K562 (cell line): ENCODE measurements around the gene PAN2. TPM values are rescaled to one million over a fixed set of nuclear protein-coding genes. Genes with fewer than 3 reads are reported as not detected.

Experiments
- ATAC-seq: fragments of 200-7000 bp; cut with Tn5 transposase; 3 replicates; pipeline ENCODE4 v1.9.1; 2020; ENCODE audit warnings: moderate library complexity
- BruUV-seq: library from RNA; stranded (reverse); fragments of 400-500 nt; replicated peaks from 2 replicates; lab custom pipeline; 2021; lab: Mats Ljungman, UMichigan
- CTCF ChIA-PET: fragments of 300-600 bp; formaldehyde crosslinking; extraction: SDS; loops from one replicate; lab custom pipeline; 2021; ENCODE audit warnings: low intra/inter-chr PET ratio; lab: Yijun Ruan, JAX
- POLR2A ChIA-PET: fragments of 300-600, 350-650 bp; sonication (Branson Sonifier 250); formaldehyde crosslinking; extraction: SDS; loops from one replicate; lab custom pipeline; 2021; ENCODE audit warnings: antibody characterized with exemption, inconsistent platforms; lab: Yijun Ruan, JAX
- DNase-seq, 4 experiments: peaks; one replicate each; pipeline versions ENCODE4 v3.0.0 to v3.0.0-alpha.2; 2011 to 2018; ENCODE audit warnings: low spot score in 3 of 4, mixed read lengths in 3 of 4; ENCODE audit errors: extremely low read depth in 1 of 4
- FAIRE-seq: peaks from 2 replicates; lab custom pipeline; 2011; peaks lifted over from hg19 to GRCh38; lab: Jason Lieb, UNC
- H2AFZ ChIP-seq: 2 replicates; pipeline ENCODE4 v1.6.0; 2011; ENCODE audit warnings: low read depth, low read length, control low read depth, inconsistent platforms
- H3K27ac ChIP-seq: fragments of 200-600 bp; 3 replicates; pipeline ENCODE4 v1.8.0; 2011; ENCODE audit warnings: low read depth, mild to moderate bottlenecking, control low read depth, inconsistent platforms, low read length, moderate library complexity, mixed read lengths; ENCODE audit errors: extremely low read depth
- H3K27me3 ChIP-seq, 2 experiments: fragments of 300-600 bp in 1 of 2; 2 replicates in 1 of 2; 3 replicates in 1 of 2; pipeline versions ENCODE4 v1.6.0 to v1.8.0; 2011; ENCODE audit warnings: inconsistent platforms in 2 of 2, low read length in 2 of 2, mild to moderate bottlenecking in 1 of 2, mixed read lengths in 1 of 2, moderate library complexity in 1 of 2; ENCODE audit not compliant: control insufficient read depth in 2 of 2, insufficient read depth in 2 of 2
- H3K36me3 ChIP-seq: fragments of 300-600 bp; 3 replicates; pipeline ENCODE4 v1.8.0; 2011; ENCODE audit warnings: mild to moderate bottlenecking, low read length, inconsistent platforms; ENCODE audit not compliant: control insufficient read depth, insufficient read depth
- H3K4me1 ChIP-seq, 2 experiments: fragments of 200-600 bp in 1 of 2; replicated peaks in 1 of 2; 2 replicates in 1 of 2; 3 replicates in 1 of 2; pipeline versions ENCODE4 v1.5.1 to v1.8.0; 2011; ENCODE audit warnings: inconsistent platforms in 2 of 2, low read length in 2 of 2, mild to moderate bottlenecking in 1 of 2, mixed read lengths in 1 of 2, moderate library complexity in 1 of 2; ENCODE audit not compliant: control insufficient read depth in 2 of 2, insufficient read depth in 2 of 2
- H3K4me2 ChIP-seq: 2 replicates; pipeline ENCODE4 v1.6.1; 2011; ENCODE audit warnings: low read length, control low read depth, inconsistent platforms, mixed read lengths; ENCODE audit not compliant: insufficient read depth
- H3K4me3 ChIP-seq: fragments of 200-600 bp; sonication (generic), shearing (Covaris generic); 2 replicates; pipeline ENCODE4 v1.5.1; 2016; ENCODE audit warnings: control low read depth, inconsistent platforms
- H3K79me2 ChIP-seq: fragments of 200-600 bp; 3 replicates; pipeline ENCODE4 v1.8.0; 2011; ENCODE audit warnings: low read length, inconsistent platforms; ENCODE audit not compliant: control insufficient read depth, insufficient read depth
- H3K9ac ChIP-seq, 2 experiments: 2 replicates each; pipeline versions ENCODE4 v1.6.0 to v1.6.1; 2011; ENCODE audit warnings: low read depth in 2 of 2, low read length in 2 of 2, control low read depth in 1 of 2, inconsistent platforms in 1 of 2, mild to moderate bottlenecking in 1 of 2, mixed read lengths in 1 of 2; ENCODE audit not compliant: insufficient read depth in 1 of 2
- H3K9me1 ChIP-seq: one replicate; pipeline ENCODE4 v1.6.0; 2011; ENCODE audit warnings: inconsistent platforms, mild to moderate bottlenecking, low read length, moderate library complexity; ENCODE audit not compliant: control insufficient read depth, insufficient read depth
- H3K9me3 ChIP-seq: replicated peaks from 2 replicates; pipeline ENCODE4 v1.5.1; 2011; ENCODE audit warnings: low read depth, low read length, inconsistent platforms; ENCODE audit not compliant: control insufficient read depth, insufficient read depth
- H4K20me1 ChIP-seq: replicated peaks from 2 replicates; pipeline ENCODE4 v1.6.1; 2011; ENCODE audit warnings: low read length, inconsistent platforms, mixed read lengths; ENCODE audit not compliant: control insufficient read depth, insufficient read depth
- ARNT ChIP-seq, 2 experiments: fragments of 450-650 bp; IDR thresholded peaks; 2 replicates each; pipeline ENCODE4 v1.6.1; 2016; ENCODE audit warnings: mild to moderate bottlenecking in 1 of 2
- CBX2 ChIP-seq: fragments of 200-600 bp; sonication (generic); IDR thresholded peaks from one replicate; pipeline ENCODE4 v1.6.1; 2012; ENCODE audit warnings: mild to moderate bottlenecking, low read length, inconsistent platforms; ENCODE audit not compliant: insufficient read depth, poor library complexity, severe bottlenecking
- CHCHD3 ChIP-seq: fragments of 250-450 bp; sonication (Bioruptor Pico); IDR thresholded peaks from 2 replicates; pipeline ENCODE4 v2.1.2; 2022; ENCODE audit warnings: mild to moderate bottlenecking
- ERF ChIP-seq: fragments of 450-650 bp; formaldehyde crosslinking; IDR thresholded peaks from 2 replicates; pipeline ENCODE4 v1.4.0; 2020; ENCODE audit warnings: mild to moderate bottlenecking, mixed read lengths
- HMGN3 ChIP-seq: IDR thresholded peaks from 2 replicates; pipeline ENCODE4 v1.6.1; 2011; ENCODE audit warnings: borderline replicate concordance, low read depth, mild to moderate bottlenecking, mixed read lengths, low read length; ENCODE audit not compliant: insufficient read length; ENCODE audit errors: extremely low read depth
- ILF3 ChIP-seq: fragments of 450-650 bp; IDR thresholded peaks from 2 replicates; pipeline ENCODE4 v1.6.1; 2018; ENCODE audit warnings: antibody characterized with exemption, mild to moderate bottlenecking, moderate library complexity, borderline replicate concordance
- NCOA1 ChIP-seq: fragments of 450-650 bp; IDR thresholded peaks from 2 replicates; pipeline ENCODE4 v1.6.1; 2016; ENCODE audit warnings: low read depth
- NELFE ChIP-seq: IDR thresholded peaks from 2 replicates; pipeline ENCODE4 v1.6.1; 2011; ENCODE audit warnings: mild to moderate bottlenecking; ENCODE audit not compliant: insufficient read depth, insufficient read length
- NFRKB ChIP-seq: fragments of 450-650 bp; IDR thresholded peaks from 2 replicates; pipeline ENCODE4 v1.6.1; 2016; ENCODE audit warnings: low read depth
- NR2F6 ChIP-seq: fragments of 450-650 bp; formaldehyde crosslinking; IDR thresholded peaks from 2 replicates; pipeline ENCODE4 v1.4.0; 2020; ENCODE audit warnings: mild to moderate bottlenecking
- POLR2AphosphoS5 ChIP-seq: IDR thresholded peaks from 2 replicates; pipeline ENCODE4 v1.6.1; 2011; ENCODE audit warnings: mild to moderate bottlenecking, low read depth, low read length, moderate library complexity; ENCODE audit not compliant: control insufficient read depth, insufficient read depth
- RBM14 ChIP-seq: fragments of 200-400 bp; formaldehyde crosslinking; IDR thresholded peaks from 2 replicates; pipeline ENCODE4 v1.6.1; 2018; ENCODE audit warnings: low read depth, mild to moderate bottlenecking, low read length, moderate library complexity, borderline replicate concordance; ENCODE audit not compliant: insufficient read depth
- RBM22 ChIP-seq: fragments of 200-400 bp; formaldehyde crosslinking; IDR thresholded peaks from 2 replicates; pipeline ENCODE4 v1.6.1; 2018; ENCODE audit warnings: low read length, low read depth; ENCODE audit not compliant: poor library complexity, severe bottlenecking
- RHOXF2B ChIP-seq: fragments of 250-450 bp; sonication (Bioruptor Pico); conservative IDR thresholded peaks from 2 replicates; pipeline ENCODE4 v1.5.1; 2021
- SMARCC2 ChIP-seq: fragments of 450-650 bp; IDR thresholded peaks from 2 replicates; pipeline ENCODE4 v1.6.1; 2017; ENCODE audit warnings: antibody characterized with exemption, moderate library complexity, mild to moderate bottlenecking, low read depth
- TBP ChIP-seq: optimal IDR thresholded peaks from 2 replicates; pipeline ENCODE3; 2011; ENCODE audit warnings: low read depth, low read length, improper control_type of control experiment
- ZNF134 ChIP-seq: fragments of 250-450 bp; sonication (Bioruptor Pico); conservative IDR thresholded peaks from 2 replicates; pipeline ENCODE4 v1.4.0; 2020
- ZNF212 ChIP-seq: fragments of 450-650 bp; formaldehyde crosslinking; IDR thresholded peaks from 2 replicates; pipeline ENCODE4 v1.4.0; 2020; ENCODE audit warnings: mild to moderate bottlenecking
- ZNF696 ChIP-seq: fragments of 250-450 bp; sonication (Bioruptor Pico); conservative IDR thresholded peaks from 2 replicates; pipeline ENCODE4 v1.4.0; 2020; ENCODE audit warnings: mild to moderate bottlenecking, moderate library complexity
- WGBS: fragments of 100-300 bp; shearing (Covaris generic); methylation state at CpG from one replicate; pipeline ENCODE4 v1.1.6; 2016; ENCODE audit warnings: low coverage, mixed read lengths; ENCODE audit not compliant: insufficient coverage; ENCODE audit errors: missing lambda C conversion rate; 5-methylcytosine and 5-hydroxymethylcytosine counted together
- in situ Hi-C: fragments of 300-500 bp; cut with MboI; formaldehyde crosslinking; loops from 4 replicates; pipeline ENCODE4 v1.15.0; 2018; ENCODE audit warnings: inconsistent platforms, mixed read lengths
- intact Hi-C: fragments of 100-400 bp; cut with micrococcal nuclease; formaldehyde crosslinking; loops from 2 replicates; pipeline ENCODE4 v1.14.2; 2022
- polyA plus RNA-seq, 8 experiments: library from polyadenylated mRNA; depleted of rRNA in 4 of 8; stranded (reverse) in 5 of 8; unstranded in 3 of 8; fragments of >200 nt; fragmentation: Nextera tagmentation in 2 of 8; fragmentation: Illumina TruSeq in 1 of 8; extraction: Ambion mirVana in 2 of 8; extraction: Trizol in 1 of 8; gene quantifications; 2 replicates each; pipeline versions ENCODE4 v1.2.1 to v1.2.3, GENCODE V29; 2011 to 2014; ENCODE audit warnings: inconsistent platforms in 1 of 8, missing spikeins in 1 of 8
- total RNA-seq, 7 experiments: library from RNA; depleted of rRNA in 6 of 7; stranded (reverse); fragments of >200 nt in 6 of 7; fragmentation: Illumina TruSeq in 2 of 7; extraction: Trizol in 2 of 7; gene quantifications; 2 replicates each; pipeline versions ENCODE4 v1.2.1 to v1.2.3, GENCODE V29; 2011 to 2021; ENCODE audit warnings: low replicate concordance in 1 of 7
- TF ChIP-seq, protein P1 (sequence below): fragments of 450-650 bp; formaldehyde crosslinking; IDR thresholded peaks from 2 replicates; pipeline ENCODE4 v1.4.0; 2022; ENCODE audit warnings: missing genetic modification characterization
- TF ChIP-seq, protein P2 (sequence below): sonication (generic); formaldehyde crosslinking; IDR thresholded peaks from 2 replicates; pipeline ENCODE4 v1.8.0; 2022; ENCODE audit warnings: mild to moderate bottlenecking, low read depth, missing genetic modification reagents

Gene PAN2
- total and polyA plus RNA-seq, 9 of the 15 experiments (the other 6 are each of a cell fraction or from before 2014, with no cell fraction given), result 15.0 to 66.1 (median 25.9) TPM

DNA sequence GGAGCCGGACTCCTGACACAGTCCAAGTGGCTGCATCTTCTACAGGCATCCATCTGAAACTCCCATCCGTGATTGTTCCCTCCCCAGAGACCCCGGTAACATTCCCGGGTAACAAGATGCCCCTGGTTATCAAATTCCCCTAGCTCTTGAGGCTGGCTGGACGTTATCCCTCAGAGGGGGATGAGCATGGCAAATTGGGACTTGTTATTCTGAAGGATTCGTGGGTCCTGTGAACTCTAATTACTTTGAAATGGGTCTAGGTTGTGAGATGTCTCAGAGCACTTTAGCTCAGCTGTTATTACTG, 642 bp upstream of the PAN2 start:
- WGBS, result 3% methylated on average over 6 of the region's 6 CpGs
- H3K27ac ChIP-seq, result peak overlapping the region; percentile 98
- intact Hi-C loops (loop anchor here (1.0 kb wide), 1 partner anchor 26 kb away; the partner anchor contains the start of gene STAT2), in situ Hi-C loops (no loop called here)
- H3K79me2 ChIP-seq, result peaks cover 24% of the 10 kb centered on the region
- H3K4me1 ChIP-seq, result peaks cover 27 to 58% of the 10 kb centered on the region in 2 experiments
- H3K4me3 ChIP-seq, result peak overlapping the region; percentile 64
- FAIRE-seq (no peak), ATAC-seq (no peak), DNase-seq (no peak)
- H2AFZ ChIP-seq, result peak overlapping the region; percentile 49
- TSS peak; percentile 87 for BruUV-seq
- no peaks in the 10 kb centered on the region for H4K20me1 ChIP-seq
- POLR2A ChIA-PET, result interaction anchor here (1.4 to 19.0 kb wide), 3 partner anchors 18 to 136 kb away, joined by 4 to 274 read pairs (median 26); partner anchors contain the start of genes APOF, CNPY2 and STAT2
- H3K9me1 ChIP-seq, result peaks cover 3% of the 10 kb centered on the region
- H3K4me2 ChIP-seq, result peak overlapping the region; percentile 98
- peaks cover 3% of the 10 kb centered on the region; the same call in 1 of the 3 replicates for H3K36me3 ChIP-seq
- H3K27me3 ChIP-seq, result no peaks in the 10 kb centered on the region
- no peaks in the 10 kb centered on the region for H3K9me3 ChIP-seq
- H3K9ac ChIP-seq, result peak overlapping the region; percentile 88 to 95
- CTCF ChIA-PET, result interaction anchor here (1.2 kb wide), 1 partner anchor 130 kb away, joined by 5 read pairs; no protein-coding TSS in a partner anchor
- TF ChIP-seq NCOA1, result no peak
- TF ChIP-seq, protein P1, sequence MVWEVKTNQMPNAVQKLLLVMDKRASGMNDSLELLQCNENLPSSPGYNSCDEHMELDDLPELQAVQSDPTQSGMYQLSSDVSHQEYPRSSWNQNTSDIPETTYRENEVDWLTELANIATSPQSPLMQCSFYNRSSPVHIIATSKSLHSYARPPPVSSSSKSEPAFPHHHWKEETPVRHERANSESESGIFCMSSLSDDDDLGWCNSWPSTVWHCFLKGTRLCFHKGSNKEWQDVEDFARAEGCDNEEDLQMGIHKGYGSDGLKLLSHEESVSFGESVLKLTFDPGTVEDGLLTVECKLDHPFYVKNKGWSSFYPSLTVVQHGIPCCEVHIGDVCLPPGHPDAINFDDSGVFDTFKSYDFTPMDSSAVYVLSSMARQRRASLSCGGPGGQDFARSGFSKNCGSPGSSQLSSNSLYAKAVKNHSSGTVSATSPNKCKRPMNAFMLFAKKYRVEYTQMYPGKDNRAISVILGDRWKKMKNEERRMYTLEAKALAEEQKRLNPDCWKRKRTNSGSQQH (CRISPR knock-in tag), result peak; percentile 87
- 0 out of 2 replicates have a peak, but pooled peaks have one; percentile 43 for TF ChIP-seq ILF3
- TF ChIP-seq TBP, result no peak
- TF ChIP-seq ZNF696 (CRISPR knock-in tag), result peak; percentile 57; the same call in 1 of the 2 replicates
- TF ChIP-seq NR2F6 (CRISPR knock-in tag), result 0 out of 2 replicates have a peak, but pooled peaks have one; percentile 31
- no peak for TF ChIP-seq HMGN3
- TF ChIP-seq ZNF134 (CRISPR knock-in tag), result no peak
- TF ChIP-seq, protein P2, sequence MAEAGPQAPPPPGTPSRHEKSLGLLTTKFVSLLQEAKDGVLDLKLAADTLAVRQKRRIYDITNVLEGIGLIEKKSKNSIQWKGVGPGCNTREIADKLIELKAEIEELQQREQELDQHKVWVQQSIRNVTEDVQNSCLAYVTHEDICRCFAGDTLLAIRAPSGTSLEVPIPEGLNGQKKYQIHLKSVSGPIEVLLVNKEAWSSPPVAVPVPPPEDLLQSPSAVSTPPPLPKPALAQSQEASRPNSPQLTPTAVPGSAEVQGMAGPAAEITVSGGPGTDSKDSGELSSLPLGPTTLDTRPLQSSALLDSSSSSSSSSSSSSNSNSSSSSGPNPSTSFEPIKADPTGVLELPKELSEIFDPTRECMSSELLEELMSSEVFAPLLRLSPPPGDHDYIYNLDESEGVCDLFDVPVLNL (CRISPR knock-in tag), result no peak
- no peak for TF ChIP-seq CHCHD3 (CRISPR knock-in tag)
- TF ChIP-seq SMARCC2, result no peak
- 0 out of 2 replicates have a peak, but pooled peaks have one; percentile 74 for TF ChIP-seq ERF (CRISPR knock-in tag)
- no peak; a peak in 1 of 4 replicates for TF ChIP-seq ARNT (IDR thresholded peaks at IDR 0.05)
- TF ChIP-seq NFRKB, result 0 out of 2 replicates have a peak, but pooled peaks have one; percentile 9
- 0 out of 2 replicates have a peak, but pooled peaks have one; percentile 53 for TF ChIP-seq RHOXF2B (CRISPR knock-in tag)
- no peak for TF ChIP-seq CBX2
- TF ChIP-seq NELFE, result no peak
- TF ChIP-seq RBM22, result no peak
- no peak for TF ChIP-seq ZNF212 (CRISPR knock-in tag)
- TF ChIP-seq POLR2AphosphoS5, result 0 out of 2 replicates have a peak, but pooled peaks have one; percentile 4
- TF ChIP-seq RBM14, result no peak
